Smooth muscle cell (in vitro differentiated cells): ENCODE data around the gene BEX3. TPM values are rescaled to one million over a fixed set of nuclear protein-coding genes. Genes with fewer than 3 reads are reported as not detected.
"Not testable (repeated sequence)": the region's sequence is repeated elsewhere in the genome, so short reads cannot be mapped to it uniquely, and the experiment has no call there.

ENCODE experiments used
- DNase-seq: peaks from one replicate; lab custom pipeline; 2025; ENCODE audit not compliant: unreplicated experiment; lab: John Stamatoyannopoulos, UW
- H2AFZ ChIP-seq: fragments of 200-600 bp; sonication (generic); 2 replicates; pipeline ENCODE4 v1.6.0; 2016; ENCODE audit warnings: antibody characterized with exemption, low read depth, mild to moderate bottlenecking
- H3F3A ChIP-seq: fragments of 200-600 bp; sonication (generic); 2 replicates; pipeline ENCODE4 v1.6.0; 2017; ENCODE audit warnings: antibody characterized with exemption, low read depth
- H3K27ac ChIP-seq: fragments of 200-600 bp; sonication (generic); 2 replicates; pipeline ENCODE4 v1.5.1; 2016; ENCODE audit warnings: low read depth, mild to moderate bottlenecking
- H3K27me3 ChIP-seq: fragments of 200-600 bp; sonication (generic); 2 replicates; pipeline ENCODE4 v1.6.1; 2016; ENCODE audit warnings: low read depth, mild to moderate bottlenecking
- H3K36me3 ChIP-seq: fragments of 200-600 bp; sonication (generic); 2 replicates; pipeline ENCODE4 v1.5.1; 2016; ENCODE audit warnings: low read depth
- H3K4me1 ChIP-seq: fragments of 200-600 bp; sonication (generic); 2 replicates; pipeline ENCODE4 v1.5.1; 2016; ENCODE audit warnings: low read depth
- H3K4me2 ChIP-seq: fragments of 200-600 bp; sonication (generic); 2 replicates; pipeline ENCODE4 v1.6.0; 2016; ENCODE audit warnings: mild to moderate bottlenecking
- H3K4me3 ChIP-seq: fragments of 200-600 bp; sonication (generic); 2 replicates; pipeline ENCODE4 v1.5.1; 2016; ENCODE audit warnings: mild to moderate bottlenecking
- H3K79me2 ChIP-seq: fragments of 200-600 bp; sonication (generic); 2 replicates; pipeline ENCODE4 v1.6.0; 2016; ENCODE audit warnings: low read depth, mild to moderate bottlenecking
- H3K9ac ChIP-seq: fragments of 200-600 bp; sonication (generic); 2 replicates; pipeline ENCODE4 v1.6.0; 2016; ENCODE audit warnings: low read depth
- H3K9me3 ChIP-seq: fragments of 200-600 bp; sonication (generic); replicated peaks from 2 replicates; pipeline ENCODE4 v1.5.1; 2016; ENCODE audit warnings: low read depth
- H4K20me1 ChIP-seq: fragments of 200-600 bp; sonication (generic); 2 replicates; pipeline ENCODE4 v1.6.0; 2016; ENCODE audit warnings: low read depth
- WGBS: methylation state at CpG from one replicate; pipeline ENCODE4 v1.1.7; 2016; ENCODE audit warnings: low lambda C conversion rate; 5-methylcytosine and 5-hydroxymethylcytosine counted together
- polyA plus RNA-seq: library from polyadenylated mRNA; unstranded; fragments of >200 nt; fragmentation: Nextera tagmentation; extraction: Ambion mirVana; gene quantifications from 2 replicates; pipeline ENCODE4 v1.2.1, GENCODE V29; 2016
- total RNA-seq: library from RNA; depleted of rRNA; stranded (reverse); fragments of >200 nt; gene quantifications from 2 replicates; pipeline ENCODE4 v1.2.3, GENCODE V29; 2014
- TF ChIP-seq, protein P1 (sequence below): fragments of 200-600 bp; sonication (generic); IDR thresholded peaks from 2 replicates; pipeline ENCODE4 v1.5.1; 2017; ENCODE audit warnings: borderline replicate concordance, mild to moderate bottlenecking, antibody characterized with exemption; ENCODE audit not compliant: insufficient read depth, poor library complexity, severe bottlenecking

BEX3 gene
- total and polyA plus RNA-seq, 2 experiments from 2014 or later: 259 to 554 TPM

DNA sequence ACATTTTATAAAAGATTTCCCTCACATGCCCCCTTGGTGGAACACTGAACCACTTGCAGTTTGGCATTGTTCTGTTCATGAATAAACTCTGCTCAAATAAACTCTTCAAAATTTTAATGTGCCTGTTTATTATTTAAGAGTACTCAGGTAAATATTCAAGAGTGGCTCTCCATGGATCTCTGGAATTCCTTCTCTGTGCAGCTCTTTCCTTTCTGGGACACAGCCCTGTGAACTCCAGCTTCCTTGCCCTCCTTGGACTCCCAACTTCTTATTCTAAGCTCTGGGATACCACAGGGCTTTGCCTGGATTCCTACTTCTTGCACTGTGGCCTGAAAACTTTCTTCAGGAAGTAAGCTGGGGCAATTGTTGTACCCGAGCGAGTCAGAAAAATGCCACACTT, 8.3 kb downstream of the BEX3 start:
- DNase-seq: no peak
- no peak overlapping the region for H3K9ac ChIP-seq
- no peaks in the 10 kb centered on the region for H4K20me1 ChIP-seq
- TF ChIP-seq, protein P1, sequence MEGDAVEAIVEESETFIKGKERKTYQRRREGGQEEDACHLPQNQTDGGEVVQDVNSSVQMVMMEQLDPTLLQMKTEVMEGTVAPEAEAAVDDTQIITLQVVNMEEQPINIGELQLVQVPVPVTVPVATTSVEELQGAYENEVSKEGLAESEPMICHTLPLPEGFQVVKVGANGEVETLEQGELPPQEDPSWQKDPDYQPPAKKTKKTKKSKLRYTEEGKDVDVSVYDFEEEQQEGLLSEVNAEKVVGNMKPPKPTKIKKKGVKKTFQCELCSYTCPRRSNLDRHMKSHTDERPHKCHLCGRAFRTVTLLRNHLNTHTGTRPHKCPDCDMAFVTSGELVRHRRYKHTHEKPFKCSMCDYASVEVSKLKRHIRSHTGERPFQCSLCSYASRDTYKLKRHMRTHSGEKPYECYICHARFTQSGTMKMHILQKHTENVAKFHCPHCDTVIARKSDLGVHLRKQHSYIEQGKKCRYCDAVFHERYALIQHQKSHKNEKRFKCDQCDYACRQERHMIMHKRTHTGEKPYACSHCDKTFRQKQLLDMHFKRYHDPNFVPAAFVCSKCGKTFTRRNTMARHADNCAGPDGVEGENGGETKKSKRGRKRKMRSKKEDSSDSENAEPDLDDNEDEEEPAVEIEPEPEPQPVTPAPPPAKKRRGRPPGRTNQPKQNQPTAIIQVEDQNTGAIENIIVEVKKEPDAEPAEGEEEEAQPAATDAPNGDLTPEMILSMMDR: no peak
- H3K27me3 ChIP-seq: no peaks in the 10 kb centered on the region
- no peaks in the 10 kb centered on the region for H3F3A ChIP-seq
- no peaks in the 10 kb centered on the region for H3K9me3 ChIP-seq
- H3K4me1 ChIP-seq: no peaks in the 10 kb centered on the region
- H3K27ac ChIP-seq: no peak overlapping the region
- H2AFZ ChIP-seq: no peak overlapping the region
- no peak overlapping the region for H3K4me3 ChIP-seq
- no peaks in the 10 kb centered on the region for H3K36me3 ChIP-seq
- H3K4me2 ChIP-seq: no peak overlapping the region
- 69% methylated on average over 2 of the region's 2 CpGs for WGBS
- H3K79me2 ChIP-seq: no peaks in the 10 kb centered on the region

DNA sequence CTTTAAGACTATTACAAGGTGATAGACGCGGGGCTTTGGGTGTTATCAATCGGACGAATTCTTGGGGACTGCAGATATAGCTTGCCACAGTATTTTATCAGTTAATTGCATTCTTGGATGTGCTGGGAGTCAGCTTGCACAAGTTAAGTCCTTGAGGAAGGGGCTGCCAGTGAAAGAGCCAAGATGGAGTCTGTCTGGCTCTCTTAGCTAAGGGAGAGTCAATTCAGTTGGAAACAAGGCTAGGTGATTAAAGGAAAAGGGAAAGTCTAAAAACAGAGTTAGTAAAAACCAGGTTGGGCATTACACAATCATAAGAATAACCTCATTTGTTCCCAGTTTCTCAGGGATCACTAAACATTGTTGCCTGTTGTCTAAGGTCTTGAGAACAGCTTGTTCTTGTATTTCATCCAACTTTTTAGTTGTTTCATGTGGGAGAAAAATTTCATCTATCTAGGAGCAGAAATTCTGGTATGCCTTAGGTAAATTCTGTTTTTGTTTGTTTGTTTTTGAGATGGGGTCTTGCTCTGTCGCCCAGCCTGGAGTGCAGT, 9.0 kb downstream of the BEX3 start:
- WGBS: 83% methylated on average over 5 of the region's 5 CpGs
- not testable (repeated sequence) for H3K4me2 ChIP-seq, H3K36me3 ChIP-seq, DNase-seq, H4K20me1 ChIP-seq, H3F3A ChIP-seq, H3K9ac ChIP-seq, H3K4me1 ChIP-seq, H3K27me3 ChIP-seq, H3K4me3 ChIP-seq, H3K9me3 ChIP-seq, H3K79me2 ChIP-seq, H2AFZ ChIP-seq, H3K27ac ChIP-seq

DNA sequence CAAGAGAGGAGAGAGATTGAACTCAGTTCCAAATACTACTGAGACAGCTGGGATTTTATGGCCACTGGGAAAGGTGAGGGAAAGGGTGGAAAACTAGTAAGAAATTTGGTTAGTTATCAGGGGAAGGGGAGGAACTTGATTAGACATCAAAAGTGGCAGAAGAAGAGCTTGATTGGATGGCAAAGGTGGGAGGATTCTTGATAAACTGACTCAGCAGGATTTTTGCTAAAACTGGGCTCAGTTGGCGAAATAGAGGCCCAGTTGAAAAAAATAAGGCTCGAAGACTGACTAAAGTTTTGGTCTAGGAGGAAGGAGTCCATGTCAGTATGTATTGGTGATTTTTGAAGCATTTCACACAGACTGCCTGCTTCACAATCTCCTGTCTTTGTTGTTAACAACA, 10.0 kb downstream of the BEX3 start:
- H3K36me3 ChIP-seq: no peaks in the 10 kb centered on the region
- H3K79me2 ChIP-seq: no peaks in the 10 kb centered on the region
- H3K27me3 ChIP-seq: no peaks in the 10 kb centered on the region
- H3K9me3 ChIP-seq: no peaks in the 10 kb centered on the region
- H3K4me3 ChIP-seq: no peak overlapping the region
- no peak overlapping the region for H3K4me2 ChIP-seq
- H4K20me1 ChIP-seq: no peaks in the 10 kb centered on the region
- no peak overlapping the region for H2AFZ ChIP-seq
- WGBS: 53% methylated on average over 2 of the region's 2 CpGs
- H3K27ac ChIP-seq: no peak overlapping the region
- H3K9ac ChIP-seq: no peak overlapping the region
- no peaks in the 10 kb centered on the region for H3K4me1 ChIP-seq
- no peaks in the 10 kb centered on the region for H3F3A ChIP-seq
- TF ChIP-seq, protein P1: no peak
- DNase-seq: no peak

DNA sequence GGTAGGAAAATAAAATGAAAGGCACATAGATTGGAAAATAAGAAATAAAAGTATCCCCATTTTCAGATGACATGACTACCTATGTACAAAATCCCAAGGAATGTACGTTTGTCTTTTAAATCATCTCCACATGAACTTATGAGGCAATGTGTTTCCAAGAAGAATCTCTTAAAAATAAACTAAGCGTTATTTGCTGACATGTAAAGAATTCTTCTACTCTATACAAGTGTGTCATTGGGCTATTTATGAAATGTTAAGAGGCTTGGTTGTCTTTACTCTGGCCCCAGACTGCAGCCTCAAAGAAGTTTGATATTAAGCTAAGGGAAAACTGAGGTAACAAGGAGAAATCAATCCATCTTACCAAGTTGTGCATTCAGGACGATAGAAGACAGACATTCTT, 17.1 kb downstream of the BEX3 start:
- WGBS: 58% methylated on average over 3 of the region's 3 CpGs

More for the DNA sequence above, 17.1 kb downstream of the BEX3 start:
- Histone ChIP-seq H3K4me1 (no peaks in the 10 kb centered on the region), H4K20me1 (no peaks in the 10 kb centered on the region), H3K4me2 (no peak overlapping the region), H2AFZ (no peak overlapping the region), H3K9ac (no peak overlapping the region), H3K36me3 (no peaks in the 10 kb centered on the region), H3K27ac (no peak overlapping the region), H3K79me2 (no peaks in the 10 kb centered on the region), H3K9me3 (no peaks in the 10 kb centered on the region), H3K4me3 (no peak overlapping the region), H3K27me3 (no peaks in the 10 kb centered on the region), H3F3A (no peaks in the 10 kb centered on the region)
- DNase-seq: no peak
- TF ChIP-seq, protein P1: no peak
